Motor neuron (in vitro differentiated cells): ENCODE measurements around the gene RTP2. TPM values are rescaled to one million over a fixed set of nuclear protein-coding genes. Genes with fewer than 3 reads are reported as not detected.

Experiments used
- total RNA-seq, 8 experiments: library from RNA; unstranded; fragments of 300-600 nt; gene quantifications; 2 replicates each; pipeline versions ENCODE4 v1.2.3 to v1.2.4, GENCODE V29; 2022

The RTP2 gene
- total RNA-seq, 8 experiments from 2014 or later, result 0.33 TPM; not detected in 7

Other genes starting within 250 kb of the RTP2 start
- gene SST, start 32.2 kb downstream of the RTP2 start, total RNA-seq, result 10 to 100 TPM in 4 of 8 experiments, 1 to 10 TPM in 1, not detected in 3; 3.6 to 21.2 (median 17.4) TPM
- gene BCL6, start 42.9 kb upstream of the RTP2 start, total RNA-seq, result 10 to 100 TPM in 4 of 8 experiments, 1 to 10 TPM in 4; 1.5 to 65.5 (median 9.5) TPM